GM12878 (cell line): ENCODE measurements around the gene METTL27. TPM values are rescaled to one million over a fixed set of nuclear protein-coding genes. Genes with fewer than 3 reads are reported as not detected.

Experiments used
- ATAC-seq: fragments of 200-7000 bp; cut with Tn5 transposase; 3 replicates; pipeline ENCODE4 v1.9.1; 2020; ENCODE audit warnings: mild to moderate bottlenecking, moderate library complexity
- BruUV-seq: library from RNA; stranded (reverse); fragments of 400-500 nt; replicated peaks from 2 replicates; lab custom pipeline; 2021; lab: Mats Ljungman, UMichigan
- CTCF ChIA-PET: fragments of 300-600 bp; sonication (Branson Sonifier 250); formaldehyde crosslinking; extraction: SDS; loops from one replicate; lab custom pipeline; 2021; ENCODE audit warnings: inconsistent platforms; lab: Yijun Ruan, JAX
- POLR2A ChIA-PET: fragments of 350-600 bp; formaldehyde crosslinking; extraction: SDS; loops from one replicate; lab custom pipeline; 2021; ENCODE audit warnings: inconsistent platforms; lab: Charles Lee
- RAD21 ChIA-PET: fragments of 300-600 bp; sonication (Branson Sonifier 250); formaldehyde crosslinking; loops from one replicate; lab custom pipeline; 2023; ENCODE audit warnings: antibody characterized with exemption; ENCODE audit not compliant: unreplicated experiment; lab: Charles Lee
- SMC1A ChIA-PET: fragments of 300-600 bp; sonication (Branson Sonifier 250); formaldehyde crosslinking; loops from one replicate; lab custom pipeline; 2023; ENCODE audit not compliant: unreplicated experiment, uncharacterized antibody; lab: Charles Lee
- DNase-seq: peaks from one replicate; pipeline ENCODE4 v3.0.0-alpha.2; 2011; ENCODE audit warnings: low read depth, low spot score
- FAIRE-seq: peaks from 3 replicates; lab custom pipeline; 2011; peaks lifted over from hg19 to GRCh38; lab: Jason Lieb, UNC
- H2AFZ ChIP-seq: 2 replicates; pipeline ENCODE4 v1.6.0; 2011; ENCODE audit warnings: low read depth, low read length, control low read depth; ENCODE audit not compliant: control insufficient read depth
- H3K27ac ChIP-seq: 2 replicates; pipeline ENCODE4 v1.5.1; 2011; ENCODE audit warnings: control low read depth; ENCODE audit not compliant: control insufficient read depth, insufficient read depth
- H3K27me3 ChIP-seq, 2 experiments: replicated peaks in 1 of 2; 2 replicates each; pipeline versions ENCODE4 v1.6.0 to v1.6.1; 2011; ENCODE audit warnings: low read length in 1 of 2; ENCODE audit not compliant: control insufficient read depth in 2 of 2, insufficient read depth in 2 of 2
- H3K36me3 ChIP-seq, 2 experiments: 2 replicates each; pipeline ENCODE4 v1.5.1; 2011; ENCODE audit warnings: low read length in 1 of 2; ENCODE audit not compliant: control insufficient read depth in 2 of 2, insufficient read depth in 2 of 2
- H3K4me1 ChIP-seq: 2 replicates; pipeline ENCODE4 v1.6.1; 2011; ENCODE audit warnings: mild to moderate bottlenecking, low read length, moderate library complexity, mixed read lengths; ENCODE audit not compliant: control insufficient read depth, insufficient read depth
- H3K4me2 ChIP-seq: 2 replicates; pipeline ENCODE4 v1.6.0; 2011; ENCODE audit warnings: control low read depth; ENCODE audit not compliant: control insufficient read depth, insufficient read depth
- H3K4me3 ChIP-seq: fragments of 200-600 bp; sonication (generic); 2 replicates; pipeline ENCODE4 v1.5.1; 2016
- H3K79me2 ChIP-seq: 2 replicates; pipeline ENCODE4 v1.6.0; 2011; ENCODE audit warnings: low read length; ENCODE audit not compliant: control insufficient read depth, insufficient read depth
- H3K9ac ChIP-seq: 2 replicates; pipeline ENCODE4 v1.8.0; 2011; ENCODE audit warnings: low read length, control low read depth, mixed read lengths; ENCODE audit not compliant: control insufficient read depth, insufficient read depth
- H3K9me3 ChIP-seq: replicated peaks from 3 replicates; pipeline ENCODE4 v1.5.1; 2011; ENCODE audit warnings: mild to moderate bottlenecking, low read length; ENCODE audit not compliant: control insufficient read depth, insufficient read depth
- H4K20me1 ChIP-seq: 2 replicates; pipeline ENCODE4 v1.6.0; 2011; ENCODE audit not compliant: control insufficient read depth, insufficient read depth
- ATF7 ChIP-seq: fragments of 450-650 bp; IDR thresholded peaks from 2 replicates; pipeline ENCODE4 v1.6.1; 2016; ENCODE audit warnings: low read depth, mild to moderate bottlenecking
- BCL11A ChIP-seq: IDR thresholded peaks from 2 replicates; pipeline ENCODE4 v1.6.1; 2011; ENCODE audit warnings: low read depth, low read length
- CBFB ChIP-seq: IDR thresholded peaks from 2 replicates; pipeline ENCODE4 v1.6.1; 2016; ENCODE audit warnings: antibody characterized with exemption, low read depth
- EED ChIP-seq: sonication (generic); IDR thresholded peaks from 2 replicates; pipeline ENCODE4 v1.6.1; 2016; ENCODE audit warnings: antibody characterized with exemption, low read depth
- EGR1 ChIP-seq, 2 experiments: IDR thresholded peaks; 1 replicate in 1 of 2; 2 replicates in 1 of 2; pipeline ENCODE4 v1.6.1; 2011 to 2012; ENCODE audit warnings: low read depth in 2 of 2, low read length in 2 of 2, borderline replicate concordance in 1 of 2, mild to moderate bottlenecking in 1 of 2, moderate library complexity in 1 of 2
- ESRRA ChIP-seq: IDR thresholded peaks from 2 replicates; pipeline ENCODE4 v1.6.1; 2012; ENCODE audit warnings: mild to moderate bottlenecking, low read length, improper control_type of control experiment
- ETV6 ChIP-seq, 2 experiments: fragments of 450-650 bp in 1 of 2; IDR thresholded peaks in 1 of 2; conservative IDR thresholded peaks in 1 of 2; 2 replicates each; pipeline ENCODE4 v1.6.1; 2014; ENCODE audit warnings: antibody characterized with exemption in 1 of 2, borderline replicate concordance in 1 of 2, low read depth in 1 of 2, mild to moderate bottlenecking in 1 of 2, moderate library complexity in 1 of 2
- EZH2 ChIP-seq: IDR thresholded peaks from 2 replicates; pipeline ENCODE4 v1.6.1; 2012; ENCODE audit warnings: low read depth, mild to moderate bottlenecking, control low read depth, inconsistent platforms, low read length, borderline replicate concordance; ENCODE audit not compliant: control insufficient read depth
- KLF5 ChIP-seq: fragments of 450-650 bp; IDR thresholded peaks from 2 replicates; pipeline ENCODE4 v1.6.1; 2014; ENCODE audit warnings: mild to moderate bottlenecking; ENCODE audit not compliant: partially characterized antibody
- LARP7 ChIP-seq: fragments of 450-650 bp; IDR thresholded peaks from 2 replicates; pipeline ENCODE4 v1.6.1; 2017; ENCODE audit warnings: mild to moderate bottlenecking
- NR2F1 ChIP-seq: fragments of 450-650 bp; conservative IDR thresholded peaks from 2 replicates; pipeline ENCODE4 v1.6.1; 2017; ENCODE audit warnings: mild to moderate bottlenecking
- POU2F2 ChIP-seq: IDR thresholded peaks from 3 replicates; pipeline ENCODE4 v1.6.1; 2011; ENCODE audit warnings: low read depth, mild to moderate bottlenecking, low read length, borderline replicate concordance
- SMARCA5 ChIP-seq: fragments of 450-650 bp; IDR thresholded peaks from 2 replicates; pipeline ENCODE4 v1.6.1; 2017; ENCODE audit warnings: mild to moderate bottlenecking
- TCF3 ChIP-seq: IDR thresholded peaks from 2 replicates; pipeline ENCODE4 v1.6.1; 2012; ENCODE audit warnings: low read depth, mild to moderate bottlenecking, low read length, borderline replicate concordance; ENCODE audit not compliant: insufficient read depth
- ZBTB4 ChIP-seq: fragments of 450-650 bp; formaldehyde crosslinking; IDR thresholded peaks from 2 replicates; pipeline ENCODE4 v1.4.0; 2022; ENCODE audit warnings: mild to moderate bottlenecking, moderate library complexity
- WGBS: methylation state at CpG from one replicate; pipeline ENCODE4 v1.1.6; 2016; ENCODE audit warnings: low lambda C conversion rate; ENCODE audit not compliant: insufficient replicate concordance, insufficient coverage; ENCODE audit errors: missing lambda C conversion rate; 5-methylcytosine and 5-hydroxymethylcytosine counted together
- in situ Hi-C: fragments of 300-500 bp; cut with MboI; formaldehyde crosslinking; loops from 9 replicates; pipeline ENCODE4 v1.14.3; 2018; ENCODE audit warnings: mixed read lengths
- intact Hi-C: fragments of 100-400 bp; cut with micrococcal nuclease; formaldehyde crosslinking; loops from one replicate; pipeline ENCODE4 v1.14.2; 2022; ENCODE audit not compliant: unreplicated experiment
- polyA plus RNA-seq, 11 experiments: library from polyadenylated mRNA; depleted of rRNA in 4 of 11; unstranded in 6 of 11; stranded (reverse) in 5 of 11; fragments of >200 nt; fragmentation: Nextera tagmentation in 4 of 11; fragmentation: Illumina TruSeq in 1 of 11; extraction: Ambion mirVana in 4 of 11; extraction: Trizol in 1 of 11; gene quantifications; 1 replicate in 1 of 11; 2 replicates in 10 of 11; pipeline versions ENCODE4 v1.2.1 to v1.2.3, GENCODE V29; 2011 to 2016; ENCODE audit warnings: inconsistent platforms in 2 of 11, missing spikeins in 2 of 11, low read depth in 1 of 11
- total RNA-seq, 4 experiments: library from RNA; depleted of rRNA in 3 of 4; stranded (reverse); fragments of >200 nt in 3 of 4; fragmentation: Illumina TruSeq in 1 of 4; extraction: Trizol in 1 of 4; gene quantifications; 2 replicates each; pipeline versions ENCODE4 v1.2.1 to v1.2.3, GENCODE V29; 2013 to 2021
- TF ChIP-seq, protein P1 (sequence below): fragments of 450-650 bp; IDR thresholded peaks from 2 replicates; pipeline ENCODE4 v1.6.1; 2018; ENCODE audit warnings: mild to moderate bottlenecking, low read depth, moderate library complexity; ENCODE audit not compliant: partially characterized antibody
- TF ChIP-seq, protein P2 (sequence below): fragments of 450-650 bp; IDR thresholded peaks from 2 replicates; pipeline ENCODE4 v1.6.1; 2018; ENCODE audit warnings: borderline replicate concordance, mild to moderate bottlenecking; ENCODE audit not compliant: partially characterized antibody

The METTL27 gene
- total and polyA plus RNA-seq, 10 of the 15 experiments (the other 5 are each of a cell fraction or from before 2014, with no cell fraction given): 0.10 to 3.4 (median 0.68) TPM

DNA sequence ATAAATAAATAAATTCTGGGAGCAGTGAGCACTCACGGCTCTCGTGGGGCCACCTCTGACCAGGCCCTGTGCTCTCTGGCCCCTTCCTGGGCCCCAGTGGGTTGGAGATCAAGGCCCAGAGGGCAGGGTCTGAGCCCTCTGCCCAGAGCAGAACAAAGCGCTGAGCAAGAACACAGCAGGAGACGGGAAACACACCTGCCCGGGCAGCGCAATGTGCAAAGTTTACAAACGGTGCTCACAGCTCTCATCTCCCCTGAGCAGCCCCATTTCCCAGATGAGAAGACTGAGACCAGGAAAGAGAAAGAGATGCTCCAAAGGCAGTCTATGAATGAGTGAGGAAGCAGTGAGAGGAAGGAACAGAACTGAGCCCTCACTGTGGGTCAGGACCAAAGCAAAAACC lies 3.0 kb downstream of the METTL27 start:
- intact Hi-C loops: no loop called here
- CTCF ChIA-PET: no interaction called here
- TF ChIP-seq ATF7 (no peak), NR2F1 (no peak), EED (no peak), TCF3 (no peak), POU2F2 (no peak), KLF5 (no peak), SMARCA5 (no peak), EZH2 (no peak), BCL11A (no peak), CBFB (no peak), ZBTB4 (no peak), ESRRA (no peak), EGR1 (IDR thresholded peaks at IDR 0.05; ENCODE audit: borderline replicate concordance in 1 of 2, low read depth in 2 of 2, low read length in 2 of 2) (no peak), ETV6 (conservative IDR thresholded peaks at IDR 0.05 in 1 of 2, IDR thresholded peaks at IDR 0.05 in 1 of 2; ENCODE audit: borderline replicate concordance in 1 of 2, low read depth in 1 of 2) (no peak), LARP7 (no peak)
- TF ChIP-seq, protein P1, sequence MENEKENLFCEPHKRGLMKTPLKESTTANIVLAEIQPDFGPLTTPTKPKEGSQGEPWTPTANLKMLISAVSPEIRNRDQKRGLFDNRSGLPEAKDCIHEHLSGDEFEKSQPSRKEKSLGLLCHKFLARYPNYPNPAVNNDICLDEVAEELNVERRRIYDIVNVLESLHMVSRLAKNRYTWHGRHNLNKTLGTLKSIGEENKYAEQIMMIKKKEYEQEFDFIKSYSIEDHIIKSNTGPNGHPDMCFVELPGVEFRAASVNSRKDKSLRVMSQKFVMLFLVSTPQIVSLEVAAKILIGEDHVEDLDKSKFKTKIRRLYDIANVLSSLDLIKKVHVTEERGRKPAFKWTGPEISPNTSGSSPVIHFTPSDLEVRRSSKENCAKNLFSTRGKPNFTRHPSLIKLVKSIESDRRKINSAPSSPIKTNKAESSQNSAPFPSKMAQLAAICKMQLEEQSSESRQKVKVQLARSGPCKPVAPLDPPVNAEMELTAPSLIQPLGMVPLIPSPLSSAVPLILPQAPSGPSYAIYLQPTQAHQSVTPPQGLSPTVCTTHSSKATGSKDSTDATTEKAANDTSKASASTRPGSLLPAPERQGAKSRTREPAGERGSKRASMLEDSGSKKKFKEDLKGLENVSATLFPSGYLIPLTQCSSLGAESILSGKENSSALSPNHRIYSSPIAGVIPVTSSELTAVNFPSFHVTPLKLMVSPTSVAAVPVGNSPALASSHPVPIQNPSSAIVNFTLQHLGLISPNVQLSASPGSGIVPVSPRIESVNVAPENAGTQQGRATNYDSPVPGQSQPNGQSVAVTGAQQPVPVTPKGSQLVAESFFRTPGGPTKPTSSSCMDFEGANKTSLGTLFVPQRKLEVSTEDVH: no peak
- TF ChIP-seq, protein P2, sequence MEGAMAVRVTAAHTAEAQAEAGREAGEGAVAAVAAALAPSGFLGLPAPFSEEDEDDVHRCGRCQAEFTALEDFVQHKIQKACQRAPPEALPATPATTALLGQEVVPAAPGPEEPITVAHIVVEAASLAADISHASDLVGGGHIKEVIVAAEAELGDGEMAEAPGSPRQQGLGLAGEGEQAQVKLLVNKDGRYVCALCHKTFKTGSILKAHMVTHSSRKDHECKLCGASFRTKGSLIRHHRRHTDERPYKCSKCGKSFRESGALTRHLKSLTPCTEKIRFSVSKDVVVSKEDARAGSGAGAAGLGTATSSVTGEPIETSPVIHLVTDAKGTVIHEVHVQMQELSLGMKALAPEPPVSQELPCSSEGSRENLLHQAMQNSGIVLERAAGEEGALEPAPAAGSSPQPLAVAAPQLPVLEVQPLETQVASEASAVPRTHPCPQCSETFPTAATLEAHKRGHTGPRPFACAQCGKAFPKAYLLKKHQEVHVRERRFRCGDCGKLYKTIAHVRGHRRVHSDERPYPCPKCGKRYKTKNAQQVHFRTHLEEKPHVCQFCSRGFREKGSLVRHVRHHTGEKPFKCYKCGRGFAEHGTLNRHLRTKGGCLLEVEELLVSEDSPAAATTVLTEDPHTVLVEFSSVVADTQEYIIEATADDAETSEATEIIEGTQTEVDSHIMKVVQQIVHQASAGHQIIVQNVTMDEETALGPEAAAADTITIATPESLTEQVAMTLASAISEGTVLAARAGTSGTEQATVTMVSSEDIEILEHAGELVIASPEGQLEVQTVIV: no peak

More for the DNA sequence above, 3.0 kb downstream of the METTL27 start:
- H3K27me3 ChIP-seq: no peaks in the 10 kb centered on the region
- H3K9me3 ChIP-seq: no peaks in the 10 kb centered on the region
- H3K79me2 ChIP-seq: no peaks in the 10 kb centered on the region
- no TSS peak for BruUV-seq
- no peak overlapping the region for H2AFZ ChIP-seq
- FAIRE-seq (no peak), ATAC-seq (no peak), DNase-seq (no peak)
- ChIA-PET SMC1A (no interaction called here), POLR2A (no interaction called here), RAD21 (no interaction called here)
- H3K36me3 ChIP-seq: no peaks in the 10 kb centered on the region
- 65% methylated on average over 7 of the region's 7 CpGs for WGBS
- H3K4me3 ChIP-seq: no peak overlapping the region
- no peaks in the 10 kb centered on the region for H4K20me1 ChIP-seq
- in situ Hi-C loops: no loop called here
- no peak overlapping the region for H3K9ac ChIP-seq
- H3K4me1 ChIP-seq: peaks cover 11% of the 10 kb centered on the region
- no peak overlapping the region for H3K27ac ChIP-seq
- no peak overlapping the region for H3K4me2 ChIP-seq
